Naive thymus-derived CD4-positive, alpha-beta T cell (primary cell): ENCODE results near the gene ARHGAP25. TPM values are rescaled to one million over a fixed set of nuclear protein-coding genes. Genes with fewer than 3 reads are reported as not detected.

Experiments
- ATAC-seq: fragments of 150-1000 bp; cut with Tn5 transposase; 2 replicates; pipeline ENCODE4 v1.10.0; 2021; ENCODE audit warnings: mild to moderate bottlenecking, moderate library complexity
- CTCF ChIA-PET: fragments of 350-600 bp; sonication (Branson Sonifier 250); formaldehyde crosslinking; loops from one replicate; lab custom pipeline; 2021; ENCODE audit warnings: antibody characterized with exemption; lab: Charles Lee
- POLR2A ChIA-PET: fragments of 350-600 bp; sonication (Branson Sonifier 250); formaldehyde crosslinking; loops from one replicate; lab custom pipeline; 2021; ENCODE audit warnings: antibody characterized with exemption, inconsistent platforms; lab: Charles Lee
- DNase-seq, 9 donors: peaks; one replicate each; pipeline versions ENCODE4 v3.0.0 to v3.0.0-alpha.2; 2020 to 2022; ENCODE audit warnings: mixed read lengths in 1 of 9
- H3K27ac ChIP-seq: one replicate; pipeline ENCODE4 v1.7.0; 2013; ENCODE audit warnings: mild to moderate bottlenecking, low read depth, low read length, moderate library complexity
- H3K27me3 ChIP-seq, 2 donors: one replicate each; pipeline ENCODE4 v1.7.0; 2013; ENCODE audit warnings: low read length in 2 of 2, mild to moderate bottlenecking in 2 of 2, moderate library complexity in 2 of 2; ENCODE audit not compliant: control insufficient read depth in 2 of 2, insufficient read depth in 2 of 2
- H3K36me3 ChIP-seq, 3 experiments: 1 replicate in 2 of 3; 2 replicates in 1 of 3; pipeline ENCODE4 v1.7.0; 2013; ENCODE audit warnings: low read length in 3 of 3, mild to moderate bottlenecking in 3 of 3, moderate library complexity in 1 of 3; ENCODE audit not compliant: insufficient read depth in 3 of 3, control insufficient read depth in 2 of 3
- H3K4me1 ChIP-seq, 2 donors: one replicate each; pipeline ENCODE4 v1.7.0; 2013; ENCODE audit warnings: low read length in 2 of 2, mild to moderate bottlenecking in 2 of 2, moderate library complexity in 1 of 2; ENCODE audit not compliant: control insufficient read depth in 2 of 2, insufficient read depth in 2 of 2
- H3K4me3 ChIP-seq: 2 replicates; pipeline ENCODE4 v1.7.0; 2013; ENCODE audit warnings: mild to moderate bottlenecking, low read length
- H3K9me3 ChIP-seq, 3 experiments: 1 replicate in 2 of 3; 2 replicates in 1 of 3; pipeline ENCODE4 v1.7.0; 2013; ENCODE audit warnings: low read length in 3 of 3; ENCODE audit not compliant: control insufficient read depth in 2 of 3
- H3K27ac Mint-ChIP-seq, 9 donors: one replicate each; pipeline ENCODE4 v1.8.0; 2020 to 2022; ENCODE audit warnings: mixed read lengths in 9 of 9, mild to moderate bottlenecking in 8 of 9, moderate library complexity in 5 of 9, inconsistent platforms in 2 of 9
- H3K27me3 Mint-ChIP-seq, 5 donors: one replicate each; pipeline ENCODE4 v1.8.0; 2021 to 2022; ENCODE audit warnings: mixed read lengths in 5 of 5, mild to moderate bottlenecking in 1 of 5
- H3K36me3 Mint-ChIP-seq, 5 donors: one replicate each; pipeline ENCODE4 v1.8.0; 2020 to 2022; ENCODE audit warnings: mixed read lengths in 5 of 5, mild to moderate bottlenecking in 3 of 5, inconsistent platforms in 1 of 5
- H3K4me1 Mint-ChIP-seq, 7 donors: one replicate each; pipeline ENCODE4 v1.8.0; 2020 to 2022; ENCODE audit warnings: mixed read lengths in 7 of 7, mild to moderate bottlenecking in 3 of 7, inconsistent platforms in 1 of 7
- H3K4me3 Mint-ChIP-seq, 10 donors: one replicate each; pipeline ENCODE4 v1.8.0; 2020 to 2022; ENCODE audit warnings: mild to moderate bottlenecking in 10 of 10, mixed read lengths in 10 of 10, moderate library complexity in 6 of 10, inconsistent platforms in 2 of 10
- H3K9me3 Mint-ChIP-seq, 11 donors: one replicate each; pipeline ENCODE4 v1.8.0; 2020 to 2022; ENCODE audit warnings: mixed read lengths in 11 of 11, mild to moderate bottlenecking in 4 of 11, inconsistent platforms in 1 of 11, moderate library complexity in 1 of 11
- intact Hi-C, 2 donors: fragments of 100-400 bp; cut with micrococcal nuclease; formaldehyde crosslinking; loops; one replicate each; pipeline ENCODE4 v1.15.1; 2023
- polyA plus RNA-seq, 2 donors: library from polyadenylated mRNA; unstranded; fragments of 300-500 nt; fragmentation: Illumina TruSeq; gene quantifications; one replicate each; pipeline ENCODE4 v1.2.3, GENCODE V29; 2021
- total RNA-seq, 6 experiments: library from RNA in 5 of 6; stranded (reverse) in 5 of 6; gene quantifications; 1 replicate in 5 of 6; 2 replicates in 1 of 6; pipeline ENCODE4 v1.2.3 and lab custom pipeline; 2021 to 2026

The ARHGAP25 gene
- total and polyA plus RNA-seq, 7 experiments from 2014 or later: 63.3 to 139 (median 116) TPM

GRCh38 chr2:68857202-68857845 lies 122.7 kb downstream of the ARHGAP25 start:
- intact Hi-C loops: no loop called here
- ChIA-PET POLR2A (no interaction called here), CTCF (no interaction called here)
- Histone ChIP-seq H3K36me3 (no peaks in the 10 kb centered on the region), H3K4me3 (no peak overlapping the region), H3K4me1 (no peaks in the 10 kb centered on the region), H3K9me3 (no peaks in the 10 kb centered on the region), H3K27me3 (no peaks in the 10 kb centered on the region), H3K27ac (no peak overlapping the region)
- peak; percentile 28 for ATAC-seq
- DNase-seq: no peak
- no peak overlapping the region for H3K27ac Mint-ChIP-seq
- no peak overlapping the region for H3K4me3 Mint-ChIP-seq
- H3K4me1 Mint-ChIP-seq: peaks cover 0 to 12% (median 0%) of the 10 kb centered on the region in 7 donors
- peaks cover 0 to 4% (median 0%) of the 10 kb centered on the region in 5 donors for H3K36me3 Mint-ChIP-seq
- peaks cover 0 to 10% (median 4%) of the 10 kb centered on the region in 5 donors for H3K27me3 Mint-ChIP-seq
- H3K9me3 Mint-ChIP-seq: peaks cover 0 to 3% (median 0%) of the 10 kb centered on the region in 11 donors

GRCh38 chr2:68857855-68858456 lies 123.3 kb downstream of the ARHGAP25 start:
- H3K36me3 ChIP-seq: no peaks in the 10 kb centered on the region
- CTCF ChIA-PET: interaction anchor here (0.6 kb wide), 1 partner anchor 102 kb away, joined by 3 read pairs; no protein-coding TSS in a partner anchor
- no peaks in the 10 kb centered on the region for H3K4me1 ChIP-seq
- no peaks in the 10 kb centered on the region for H3K27me3 ChIP-seq
- H3K4me1 Mint-ChIP-seq: peaks cover 0 to 12% (median 0%) of the 10 kb centered on the region in 7 donors
- H3K9me3 Mint-ChIP-seq: peaks cover 0 to 3% (median 0%) of the 10 kb centered on the region in 11 donors
- H3K27me3 Mint-ChIP-seq: peaks cover 0 to 7% (median 4%) of the 10 kb centered on the region in 5 donors
- no peak overlapping the region for H3K4me3 Mint-ChIP-seq
- intact Hi-C loops: no loop called here
- no peak overlapping the region for H3K27ac ChIP-seq
- peaks cover 0 to 4% (median 0%) of the 10 kb centered on the region in 5 donors for H3K36me3 Mint-ChIP-seq
- ATAC-seq (peak; percentile 84), DNase-seq (no peak)
- no peak overlapping the region for H3K27ac Mint-ChIP-seq
- H3K4me3 ChIP-seq: no peak overlapping the region
- H3K9me3 ChIP-seq: no peaks in the 10 kb centered on the region
- POLR2A ChIA-PET: no interaction called here

DNA sequence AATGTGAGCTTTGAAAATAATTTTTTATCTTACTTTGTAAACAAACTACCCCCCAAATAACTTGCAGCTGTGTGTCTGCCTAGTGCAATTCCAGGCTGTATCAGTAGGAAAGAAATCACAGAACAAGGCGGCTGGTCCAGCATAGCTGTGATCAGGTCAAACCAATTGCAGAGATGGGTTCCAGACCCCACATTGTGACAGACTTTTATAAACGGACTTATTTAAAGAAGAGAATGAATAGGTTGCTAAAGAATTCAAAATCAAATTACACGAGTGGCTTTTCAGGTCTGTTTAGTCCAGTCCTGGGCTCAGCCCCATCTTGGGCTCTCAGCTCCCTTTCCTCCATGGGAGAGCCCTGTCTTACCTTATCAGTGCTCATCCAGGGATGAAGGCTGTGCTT lies 125.5 kb downstream of the ARHGAP25 start:
- no peak overlapping the region for H3K27ac Mint-ChIP-seq
- ATAC-seq: no peak

GRCh38 chr2:68861330-68861729 lies 126.7 kb downstream of the ARHGAP25 start:
- no peak overlapping the region for H3K27ac Mint-ChIP-seq
- Histone ChIP-seq H3K36me3 (no peaks in the 10 kb centered on the region), H3K4me3 (no peak overlapping the region), H3K4me1 (no peaks in the 10 kb centered on the region), H3K9me3 (no peaks in the 10 kb centered on the region), H3K27ac (no peak overlapping the region), H3K27me3 (no peaks in the 10 kb centered on the region)
- peaks cover 0 to 12% (median 0%) of the 10 kb centered on the region in 7 donors for H3K4me1 Mint-ChIP-seq
- ChIA-PET POLR2A (no interaction called here), CTCF (interaction anchor here (0.6 kb wide), 1 partner anchor 22 kb away, joined by 3 read pairs; no protein-coding TSS in a partner anchor)
- ATAC-seq (peak; percentile 51), DNase-seq (no peak)
- H3K4me3 Mint-ChIP-seq: no peak overlapping the region
- peaks cover 0 to 3% (median 0%) of the 10 kb centered on the region in 11 donors for H3K9me3 Mint-ChIP-seq
- no peaks in the 10 kb centered on the region for H3K36me3 Mint-ChIP-seq
- H3K27me3 Mint-ChIP-seq: peaks cover 0 to 4% (median 0%) of the 10 kb centered on the region in 5 donors
- intact Hi-C loops: no loop called here

More for the DNA sequence above, 125.5 kb downstream of the ARHGAP25 start:
- Mint-ChIP-seq H3K9me3 (peaks cover 0 to 3% (median 0%) of the 10 kb centered on the region in 11 donors), H3K27me3 (peaks cover 0 to 4% (median 0%) of the 10 kb centered on the region in 5 donors), H3K4me3 (no peak overlapping the region), H3K4me1 (peaks cover 0 to 12% (median 0%) of the 10 kb centered on the region in 7 donors), H3K36me3 (no peaks in the 10 kb centered on the region)
- DNase-seq: no peak
- no peaks in the 10 kb centered on the region for H3K9me3 ChIP-seq
- H3K27ac ChIP-seq: no peak overlapping the region
- intact Hi-C loops: no loop called here
- CTCF ChIA-PET: interaction anchor here (0.5 to 1.2 kb wide), 3 partner anchors 10 to 151 kb away, joined by 3 to 4 read pairs (median 3); no protein-coding TSS in a partner anchor
- H3K36me3 ChIP-seq: no peaks in the 10 kb centered on the region
- no peak overlapping the region for H3K4me3 ChIP-seq
- H3K4me1 ChIP-seq: no peaks in the 10 kb centered on the region
- POLR2A ChIA-PET: interaction anchor here (0.9 kb wide), 1 partner anchor 9 kb away, joined by 3 read pairs; no protein-coding TSS in a partner anchor
- no peaks in the 10 kb centered on the region for H3K27me3 ChIP-seq

- H3K27me3 ChIP-seq: no peaks in the 10 kb centered on the region
- Mint-ChIP-seq H3K27ac (no peak overlapping the region), H3K9me3 (no peaks in the 10 kb centered on the region), H3K27me3 (peaks cover 0 to 2% (median 0%) of the 10 kb centered on the region in 5 donors), H3K4me1 (peaks cover 0 to 8% (median 0%) of the 10 kb centered on the region in 7 donors), H3K4me3 (no peak overlapping the region), H3K36me3 (no peaks in the 10 kb centered on the region)
- intact Hi-C loops: no loop called here
- H3K4me3 ChIP-seq: no peak overlapping the region
- H3K4me1 ChIP-seq: no peaks in the 10 kb centered on the region
- no peak overlapping the region for H3K27ac ChIP-seq
- ChIA-PET CTCF (no interaction called here), POLR2A (interaction anchor here (0.9 to 1.0 kb wide), 2 partner anchors 10 to 28 kb away, joined by 3 read pairs; no protein-coding TSS in a partner anchor)
- DNase-seq: no peak
- no peaks in the 10 kb centered on the region for H3K36me3 ChIP-seq
- H3K9me3 ChIP-seq: no peaks in the 10 kb centered on the region
- no peak for ATAC-seq
Measured at GRCh38 chr2:68862889-68863288, 128.3 kb downstream of the ARHGAP25 start.

- H3K27me3 Mint-ChIP-seq: peaks cover 0 to 4% (median 0%) of the 10 kb centered on the region in 5 donors
- ATAC-seq (no peak), DNase-seq (no peak)
- Histone ChIP-seq H3K4me3 (no peak overlapping the region), H3K4me1 (no peaks in the 10 kb centered on the region), H3K9me3 (no peaks in the 10 kb centered on the region), H3K36me3 (no peaks in the 10 kb centered on the region), H3K27me3 (no peaks in the 10 kb centered on the region), H3K27ac (no peak overlapping the region)
- ChIA-PET POLR2A (no interaction called here), CTCF (no interaction called here)
- no peaks in the 10 kb centered on the region for H3K9me3 Mint-ChIP-seq
- no peak overlapping the region for H3K27ac Mint-ChIP-seq
- intact Hi-C loops: no loop called here
- peaks cover 0 to 6% (median 0%) of the 10 kb centered on the region in 7 donors for H3K4me1 Mint-ChIP-seq
- H3K36me3 Mint-ChIP-seq: no peaks in the 10 kb centered on the region
- no peak overlapping the region for H3K4me3 Mint-ChIP-seq
Measured at GRCh38 chr2:68863996-68864395, 129.4 kb downstream of the ARHGAP25 start.
